Measurements from ENCODE around the gene KRT84. TPM values are rescaled to one million over a fixed set of nuclear protein-coding genes. Genes with fewer than 3 reads are reported as not detected.

Gene KRT84, protein sequence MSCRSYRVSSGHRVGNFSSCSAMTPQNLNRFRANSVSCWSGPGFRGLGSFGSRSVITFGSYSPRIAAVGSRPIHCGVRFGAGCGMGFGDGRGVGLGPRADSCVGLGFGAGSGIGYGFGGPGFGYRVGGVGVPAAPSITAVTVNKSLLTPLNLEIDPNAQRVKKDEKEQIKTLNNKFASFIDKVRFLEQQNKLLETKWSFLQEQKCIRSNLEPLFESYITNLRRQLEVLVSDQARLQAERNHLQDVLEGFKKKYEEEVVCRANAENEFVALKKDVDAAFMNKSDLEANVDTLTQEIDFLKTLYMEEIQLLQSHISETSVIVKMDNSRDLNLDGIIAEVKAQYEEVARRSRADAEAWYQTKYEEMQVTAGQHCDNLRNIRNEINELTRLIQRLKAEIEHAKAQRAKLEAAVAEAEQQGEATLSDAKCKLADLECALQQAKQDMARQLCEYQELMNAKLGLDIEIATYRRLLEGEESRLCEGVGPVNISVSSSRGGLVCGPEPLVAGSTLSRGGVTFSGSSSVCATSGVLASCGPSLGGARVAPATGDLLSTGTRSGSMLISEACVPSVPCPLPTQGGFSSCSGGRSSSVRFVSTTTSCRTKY
- polyA plus RNA-seq (2012; ENCODE audit: insufficient read length, low read depth): not detected

- TF ChIP-seq, protein P1, sequence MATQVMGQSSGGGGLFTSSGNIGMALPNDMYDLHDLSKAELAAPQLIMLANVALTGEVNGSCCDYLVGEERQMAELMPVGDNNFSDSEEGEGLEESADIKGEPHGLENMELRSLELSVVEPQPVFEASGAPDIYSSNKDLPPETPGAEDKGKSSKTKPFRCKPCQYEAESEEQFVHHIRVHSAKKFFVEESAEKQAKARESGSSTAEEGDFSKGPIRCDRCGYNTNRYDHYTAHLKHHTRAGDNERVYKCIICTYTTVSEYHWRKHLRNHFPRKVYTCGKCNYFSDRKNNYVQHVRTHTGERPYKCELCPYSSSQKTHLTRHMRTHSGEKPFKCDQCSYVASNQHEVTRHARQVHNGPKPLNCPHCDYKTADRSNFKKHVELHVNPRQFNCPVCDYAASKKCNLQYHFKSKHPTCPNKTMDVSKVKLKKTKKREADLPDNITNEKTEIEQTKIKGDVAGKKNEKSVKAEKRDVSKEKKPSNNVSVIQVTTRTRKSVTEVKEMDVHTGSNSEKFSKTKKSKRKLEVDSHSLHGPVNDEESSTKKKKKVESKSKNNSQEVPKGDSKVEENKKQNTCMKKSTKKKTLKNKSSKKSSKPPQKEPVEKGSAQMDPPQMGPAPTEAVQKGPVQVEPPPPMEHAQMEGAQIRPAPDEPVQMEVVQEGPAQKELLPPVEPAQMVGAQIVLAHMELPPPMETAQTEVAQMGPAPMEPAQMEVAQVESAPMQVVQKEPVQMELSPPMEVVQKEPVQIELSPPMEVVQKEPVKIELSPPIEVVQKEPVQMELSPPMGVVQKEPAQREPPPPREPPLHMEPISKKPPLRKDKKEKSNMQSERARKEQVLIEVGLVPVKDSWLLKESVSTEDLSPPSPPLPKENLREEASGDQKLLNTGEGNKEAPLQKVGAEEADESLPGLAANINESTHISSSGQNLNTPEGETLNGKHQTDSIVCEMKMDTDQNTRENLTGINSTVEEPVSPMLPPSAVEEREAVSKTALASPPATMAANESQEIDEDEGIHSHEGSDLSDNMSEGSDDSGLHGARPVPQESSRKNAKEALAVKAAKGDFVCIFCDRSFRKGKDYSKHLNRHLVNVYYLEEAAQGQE (IDR thresholded peaks at IDR 0.05; ENCODE audit: insufficient read depth in 1 of 2, low read depth in 2 of 2, low read length in 2 of 2): no peak
- TF ChIP-seq TAF1 (IDR thresholded peaks at IDR 0.05; ENCODE audit: borderline replicate concordance, insufficient read depth, low read length): no peak
- TF ChIP-seq POLR2AphosphoS5 (IDR thresholded peaks at IDR 0.05; ENCODE audit: low read depth, low read length): no peak
- TF ChIP-seq FOXP2 (optimal IDR thresholded peaks at IDR 0.05; ENCODE audit: borderline replicate concordance, extremely low read depth, extremely low read length, insufficient read depth): no peak
- TF ChIP-seq SIN3A (IDR thresholded peaks at IDR 0.05; ENCODE audit: borderline replicate concordance, insufficient read depth, low read length): no peak
Observed at GRCh38 chr12:52385226-52385702, at the start of gene KRT84. Gene KRT84 (minus strand): TSS chr12:52385652. CDS start chr12:52385585, 67 bp downstream.

DNA sequence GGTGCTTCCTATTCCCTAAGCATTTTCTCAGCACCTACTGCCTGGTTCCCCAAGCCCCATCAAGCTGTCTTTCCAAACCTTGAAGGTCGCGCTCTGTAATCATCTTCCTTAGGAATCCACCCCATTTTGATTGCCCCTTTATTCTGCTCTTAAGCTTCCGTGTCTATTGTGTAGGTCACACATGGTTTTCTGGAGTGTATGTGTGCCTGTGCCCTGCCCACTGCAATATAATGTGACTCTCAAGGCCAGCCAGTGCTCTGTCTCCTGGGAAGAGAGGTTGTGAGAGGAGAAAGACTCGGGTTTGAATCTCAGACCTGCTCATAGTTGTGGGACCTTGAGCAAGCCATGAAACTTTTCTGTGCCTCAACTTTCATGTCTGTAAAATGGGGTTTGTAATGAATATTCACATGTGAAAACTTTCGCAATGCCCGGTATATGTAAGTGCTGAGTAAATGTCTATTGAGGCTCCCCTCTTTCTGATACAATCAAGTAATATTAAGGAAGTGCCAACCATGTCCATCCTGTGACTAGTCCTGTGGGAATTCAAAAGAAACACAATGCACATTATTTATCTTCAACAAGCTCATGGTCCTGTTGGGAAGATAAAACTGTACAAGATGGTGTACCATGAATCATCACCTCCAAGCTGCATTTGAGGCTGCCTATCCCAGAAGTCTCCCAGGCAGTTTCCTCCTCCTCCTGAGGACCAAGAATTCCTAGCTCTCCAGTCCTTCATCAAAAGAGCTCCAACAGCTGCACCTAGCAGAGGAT lies 49.5 kb upstream of the KRT84 start:
- TF ChIP-seq FOXP2 (optimal IDR thresholded peaks at IDR 0.05; ENCODE audit: borderline replicate concordance, extremely low read depth, extremely low read length, insufficient read depth) (no peak), TAF1 (IDR thresholded peaks at IDR 0.05; ENCODE audit: borderline replicate concordance, insufficient read depth, low read length) (no peak), SIN3A (IDR thresholded peaks at IDR 0.05; ENCODE audit: borderline replicate concordance, insufficient read depth, low read length) (no peak), POLR2AphosphoS5 (IDR thresholded peaks at IDR 0.05; ENCODE audit: low read depth, low read length) (no peak)
- TF ChIP-seq, protein P1 (IDR thresholded peaks at IDR 0.05; ENCODE audit: insufficient read depth in 1 of 2, low read depth in 2 of 2, low read length in 2 of 2): no peak

GRCh38 chr12:52434081-52434733 lies 48.8 kb upstream of the KRT84 start, which contains the start of gene KRT75:
Gene KRT75 (minus strand): TSS chr12:52434371. CDS start chr12:52434304, 67 bp downstream.
- no peak for TF ChIP-seq TAF1 (IDR thresholded peaks at IDR 0.05; ENCODE audit: borderline replicate concordance, insufficient read depth, low read length)
- no peak for TF ChIP-seq POLR2AphosphoS5 (IDR thresholded peaks at IDR 0.05; ENCODE audit: low read depth, low read length)
- TF ChIP-seq, protein P1 (IDR thresholded peaks at IDR 0.05; ENCODE audit: insufficient read depth in 1 of 2, low read depth in 2 of 2, low read length in 2 of 2): no peak
- TF ChIP-seq SIN3A (IDR thresholded peaks at IDR 0.05; ENCODE audit: borderline replicate concordance, insufficient read depth, low read length): no peak
- no peak for TF ChIP-seq FOXP2 (optimal IDR thresholded peaks at IDR 0.05; ENCODE audit: borderline replicate concordance, extremely low read depth, extremely low read length, insufficient read depth)

DNA sequence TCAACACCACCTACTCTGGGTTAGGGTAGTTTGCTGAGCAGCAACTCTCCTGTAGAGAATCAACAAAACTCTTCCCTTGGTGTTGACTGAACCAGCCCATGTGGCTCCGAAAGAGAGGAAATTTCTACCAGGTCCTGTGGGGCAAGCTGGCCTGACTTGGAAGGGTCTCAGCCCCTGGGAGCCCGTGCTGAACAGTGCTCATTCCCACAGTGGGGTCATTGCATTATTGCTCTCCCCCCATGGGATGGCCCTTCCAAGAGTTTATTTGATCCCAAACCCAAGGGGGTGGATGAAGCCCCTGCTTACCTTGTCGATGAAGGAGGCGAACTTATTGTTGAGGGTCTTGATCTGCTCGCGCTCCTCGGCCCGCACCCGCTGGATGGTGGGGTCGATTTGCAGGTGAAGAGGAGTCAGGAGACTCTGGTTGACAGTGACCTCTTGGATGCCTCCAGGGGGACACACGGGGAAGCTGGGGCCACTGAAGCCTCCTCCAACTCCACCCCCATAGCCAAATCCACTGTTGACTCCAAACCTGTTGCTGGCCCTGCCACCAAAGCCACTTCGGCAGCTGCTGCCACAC lies 48.1 kb upstream of the KRT84 start:
- TF ChIP-seq POLR2AphosphoS5 (IDR thresholded peaks at IDR 0.05; ENCODE audit: low read depth, low read length) (no peak), TAF1 (IDR thresholded peaks at IDR 0.05; ENCODE audit: borderline replicate concordance, insufficient read depth, low read length) (no peak), FOXP2 (optimal IDR thresholded peaks at IDR 0.05; ENCODE audit: borderline replicate concordance, extremely low read depth, extremely low read length, insufficient read depth) (no peak), SIN3A (IDR thresholded peaks at IDR 0.05; ENCODE audit: borderline replicate concordance, insufficient read depth, low read length) (no peak)
- TF ChIP-seq, protein P1 (IDR thresholded peaks at IDR 0.05; ENCODE audit: insufficient read depth in 1 of 2, low read depth in 2 of 2, low read length in 2 of 2): no peak

Measured in PFSK-1 (cell line).